Mucosa of descending colon (tissue), 3 donors: ENCODE data around the gene PCBP2. TPM values are rescaled to one million over a fixed set of nuclear protein-coding genes. Genes with fewer than 3 reads are reported as not detected.
"Not testable (repeated sequence)": the region's sequence is repeated elsewhere in the genome, so short reads cannot be mapped to it uniquely, and the experiment has no call there.

Source experiments
- ATAC-seq: fragments of 200-7000 bp; cut with Tn5 transposase; one replicate; pipeline ENCODE4 v1.9.1; 2020; ENCODE audit warnings: mild to moderate bottlenecking, moderate library complexity
- DNase-seq, 3 donors: peaks; one replicate each; pipeline ENCODE4 v3.0.0-alpha.2; 2020
- H3K36me3 ChIP-seq: fragments of 200-600 bp; one replicate; pipeline ENCODE4 v1.8.0; 2021; ENCODE audit warnings: low read depth, mild to moderate bottlenecking
- H3K4me1 ChIP-seq: fragments of 200-600 bp; one replicate; pipeline ENCODE4 v1.8.0; 2021; ENCODE audit warnings: low read depth, mild to moderate bottlenecking
- H3K4me3 ChIP-seq: fragments of 200-600 bp; one replicate; pipeline ENCODE4 v1.8.0; 2021; ENCODE audit warnings: mild to moderate bottlenecking
- H3K9me3 ChIP-seq: fragments of 200-600 bp; one replicate; pipeline ENCODE4 v1.8.0; 2021; ENCODE audit warnings: mild to moderate bottlenecking
- CTCF ChIP-seq: fragments of 200-600 bp; IDR thresholded peaks from one replicate; pipeline ENCODE4 v1.8.0; 2022; ENCODE audit warnings: antibody characterized with exemption, mild to moderate bottlenecking
- intact Hi-C, 2 donors: fragments of 100-400 bp; cut with DNase I in 1 of 2; cut with micrococcal nuclease in 1 of 2; formaldehyde crosslinking; loops; one replicate each; pipeline versions ENCODE4 v1.11.0 to v1.11.1; 2022; cut with DNase I, micrococcal nuclease
- total RNA-seq, 3 donors: library from RNA; stranded (reverse); fragmentation: NEBNext Ultra II Directional in 2 of 3; extraction: Animal tissue kit (Norgen Biotek cat#: 25700) in 2 of 3; gene quantifications; one replicate each; pipeline versions ENCODE4 v1.2.1 to v1.2.4, GENCODE V29; 2021 to 2023
- donor health status: DM: no; HTN: no; CAD: no; lungs with moderate emphysema.
- donor health status: DM: no; HTN: no; CAD: no.
- donor health status: DM: no; HTN: yes; CAD: no.

The PCBP2 gene
- total RNA-seq, 3 donors from 2014 or later = 584 to 701 (median 615) TPM

- no peaks in the 10 kb centered on the region for H3K4me1 ChIP-seq
- no peaks in the 10 kb centered on the region for H3K9me3 ChIP-seq
- DNase-seq (peak in 1 of 3 donors; percentile 30), ATAC-seq (no peak)
- no peak for TF ChIP-seq CTCF
- intact Hi-C loops = no loop called here
- no peak overlapping the region for H3K4me3 ChIP-seq
- no peaks in the 10 kb centered on the region for H3K36me3 ChIP-seq
These were observed 20.7 kb upstream of the PCBP2 start for GRCh38 chr12:53431187-53431586.

- H3K36me3 ChIP-seq, H3K4me3 ChIP-seq, H3K4me1 ChIP-seq, H3K9me3 ChIP-seq, intact Hi-C loops, DNase-seq, ATAC-seq: not testable (repeated sequence)
These were observed 16.6 kb upstream of the PCBP2 start for GRCh38 chr12:53435326-53435725.

- DNase-seq, H3K36me3 ChIP-seq, H3K9me3 ChIP-seq, intact Hi-C loops, H3K4me3 ChIP-seq, ATAC-seq: not testable (repeated sequence)
- H3K4me1 ChIP-seq = peaks cover 14% of the 10 kb centered on the region
These were observed 12.3 kb upstream of the PCBP2 start for GRCh38 chr12:53439582-53439981.

GRCh38 chr12:53441040-53441833 lies 10.7 kb upstream of the PCBP2 start, which contains the start of gene PRR13:
TSS of gene PRR13 (plus strand) at chr12:53441734. CDS start at chr12:53442715, 981 bp downstream.
- peak; percentile 9 for TF ChIP-seq CTCF
- peak; percentile 99 for DNase-seq
- H3K4me3 ChIP-seq = peak within 1 kb of the TSS; percentile 47
- H3K4me1 ChIP-seq = peaks cover 26% of the 10 kb centered on the region
- intact Hi-C loops = no loop called here
- H3K36me3 ChIP-seq = peaks cover 3% of the 10 kb centered on the region
- no peaks in the 10 kb centered on the region for H3K9me3 ChIP-seq
- ATAC-seq = peak; percentile 95

- H3K4me3 ChIP-seq = no peak overlapping the region
- intact Hi-C loops = no loop called here
- TF ChIP-seq CTCF = no peak
- no peaks in the 10 kb centered on the region for H3K9me3 ChIP-seq
- H3K4me1 ChIP-seq = peaks cover 26% of the 10 kb centered on the region
- ATAC-seq (no peak), DNase-seq (no peak)
- peaks cover 3% of the 10 kb centered on the region for H3K36me3 ChIP-seq
These were observed 7.9 kb upstream of the PCBP2 start for GRCh38 chr12:53443955-53444354.

- H3K4me3 ChIP-seq, ATAC-seq, intact Hi-C loops, H3K9me3 ChIP-seq, H3K36me3 ChIP-seq: not testable (repeated sequence)
- peak in 2 of 3 donors; percentile 48 to 52 for DNase-seq
- peaks cover 26% of the 10 kb centered on the region for H3K4me1 ChIP-seq
These were observed 7.1 kb upstream of the PCBP2 start for GRCh38 chr12:53444593-53445325.

- H3K4me3 ChIP-seq = no peak overlapping the region
- DNase-seq = no peak
- ATAC-seq = no peak
- H3K4me1 ChIP-seq = peaks cover 16% of the 10 kb centered on the region
- no peak for TF ChIP-seq CTCF
- intact Hi-C loops = no loop called here
- peaks cover 13% of the 10 kb centered on the region for H3K36me3 ChIP-seq
- no peaks in the 10 kb centered on the region for H3K9me3 ChIP-seq
These were observed 966 bp upstream of the PCBP2 start for GRCh38 chr12:53450936-53451335.
